ENCODE measurements around the gene INSR.

DNA sequence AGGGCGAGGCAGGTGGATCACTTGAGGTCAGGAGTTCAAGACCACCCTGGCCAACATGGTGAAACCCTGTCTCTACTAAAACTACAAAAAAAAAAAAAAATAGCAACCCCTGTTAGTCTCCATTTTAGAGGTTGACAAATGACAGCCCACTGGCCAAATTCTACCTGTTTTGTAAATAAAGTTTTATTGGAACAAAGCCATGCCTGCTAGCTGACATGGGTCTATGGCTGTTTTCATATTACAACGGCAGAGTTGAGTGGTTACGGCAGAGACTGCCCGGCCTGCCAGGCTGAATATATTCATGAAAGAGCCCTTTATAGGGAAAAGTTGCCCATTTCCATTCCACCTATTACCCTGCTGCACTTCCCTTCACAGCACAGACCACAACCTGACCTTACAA lies 121.4 kb downstream of the INSR start:
- TF ChIP-seq, protein P1, sequence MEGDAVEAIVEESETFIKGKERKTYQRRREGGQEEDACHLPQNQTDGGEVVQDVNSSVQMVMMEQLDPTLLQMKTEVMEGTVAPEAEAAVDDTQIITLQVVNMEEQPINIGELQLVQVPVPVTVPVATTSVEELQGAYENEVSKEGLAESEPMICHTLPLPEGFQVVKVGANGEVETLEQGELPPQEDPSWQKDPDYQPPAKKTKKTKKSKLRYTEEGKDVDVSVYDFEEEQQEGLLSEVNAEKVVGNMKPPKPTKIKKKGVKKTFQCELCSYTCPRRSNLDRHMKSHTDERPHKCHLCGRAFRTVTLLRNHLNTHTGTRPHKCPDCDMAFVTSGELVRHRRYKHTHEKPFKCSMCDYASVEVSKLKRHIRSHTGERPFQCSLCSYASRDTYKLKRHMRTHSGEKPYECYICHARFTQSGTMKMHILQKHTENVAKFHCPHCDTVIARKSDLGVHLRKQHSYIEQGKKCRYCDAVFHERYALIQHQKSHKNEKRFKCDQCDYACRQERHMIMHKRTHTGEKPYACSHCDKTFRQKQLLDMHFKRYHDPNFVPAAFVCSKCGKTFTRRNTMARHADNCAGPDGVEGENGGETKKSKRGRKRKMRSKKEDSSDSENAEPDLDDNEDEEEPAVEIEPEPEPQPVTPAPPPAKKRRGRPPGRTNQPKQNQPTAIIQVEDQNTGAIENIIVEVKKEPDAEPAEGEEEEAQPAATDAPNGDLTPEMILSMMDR (IDR thresholded peaks at IDR 0.05): no peak
- TF ChIP-seq ZFX (IDR thresholded peaks at IDR 0.05; ENCODE audit: borderline replicate concordance): no peak
